ENCODE results near the gene ACACA. TPM values are rescaled to one million over a fixed set of nuclear protein-coding genes. Genes with fewer than 3 reads are reported as not detected.

The ACACA gene
- total and polyA plus RNA-seq, 12 donors, result 5.6 to 28.0 (median 16.2) TPM

GRCh38 chr17:37240381-37240780, 166.3 kb downstream of the ACACA start:
- H3K4me3 ChIP-seq, result no peak overlapping the region
- no peak overlapping the region for H3K27ac ChIP-seq
- H3K9me3 ChIP-seq, result no peaks in the 10 kb centered on the region
- DNase-seq, result no peak
- intact Hi-C loops (cut with DNase I), result loop anchor here in 4 of 10 donors (5.0 to 10.0 kb wide), 2 partner anchors 613 to 616 kb away; no protein-coding TSS in a partner anchor
- TF ChIP-seq CTCF (IDR thresholded peaks at IDR 0.05), result no peak
- no peak for ATAC-seq
- no peaks in the 10 kb centered on the region for H3K27me3 ChIP-seq
- peaks cover 0 to 7% (median 0%) of the 10 kb centered on the region in 9 donors for H3K4me1 ChIP-seq
- H3K36me3 ChIP-seq, result peaks cover 0 to 99% (median 22%) of the 10 kb centered on the region in 9 donors
- WGBS, 2 donors, result 87 to 95% methylated on average over 5 of the region's 5 CpGs

- Histone ChIP-seq H3K4me3 (no peak overlapping the region), H3K27me3 (no peaks in the 10 kb centered on the region), H3K27ac (no peak overlapping the region), H3K36me3 (peaks cover 0 to 99% (median 20%) of the 10 kb centered on the region in 9 donors), H3K9me3 (no peaks in the 10 kb centered on the region), H3K4me1 (peaks cover 0 to 7% (median 0%) of the 10 kb centered on the region in 9 donors)
- peak in 8 of 9 donors; percentile 27 to 71 (median 64) for TF ChIP-seq CTCF (IDR thresholded peaks at IDR 0.05)
- intact Hi-C loops (cut with DNase I), result loop anchor here in 6 of 10 donors (5.0 to 10.0 kb wide), 3 partner anchors 605 to 615 kb away; no protein-coding TSS in a partner anchor
- WGBS, 2 donors, result 65 to 75% methylated on average over 3 of the region's 3 CpGs
- ATAC-seq (peak in 3 of 8 donors; percentile 11 to 71 (median 47)), DNase-seq (no peak)
These were observed 166.8 kb downstream of the ACACA start for GRCh38 chr17:37239690-37240334.

- H3K27me3 ChIP-seq, result no peaks in the 10 kb centered on the region
- no peak for DNase-seq
- H3K36me3 ChIP-seq, result peaks cover 0 to 94% (median 2%) of the 10 kb centered on the region in 9 donors
- H3K27ac ChIP-seq, result no peak overlapping the region
- no peaks in the 10 kb centered on the region for H3K9me3 ChIP-seq
- TF ChIP-seq CTCF (IDR thresholded peaks at IDR 0.05), result no peak
- WGBS, 2 donors, result 89 to 97% methylated on average over 1 of the region's 1 CpG
- H3K4me1 ChIP-seq, result no peaks in the 10 kb centered on the region
- intact Hi-C loops (cut with DNase I), result loop anchor here in 2 of 10 donors (10.0 kb wide), 2 partner anchors 599 to 609 kb away; no protein-coding TSS in a partner anchor
- no peak overlapping the region for H3K4me3 ChIP-seq
- ATAC-seq, result no peak
These were observed 172.5 kb downstream of the ACACA start for GRCh38 chr17:37234106-37234505.

GRCh38 chr17:37233036-37233435, 173.6 kb downstream of the ACACA start:
- 95 to 96% methylated on average over 11 of the region's 11 CpGs for WGBS, 2 donors
- no peak for TF ChIP-seq CTCF (IDR thresholded peaks at IDR 0.05)
- Histone ChIP-seq H3K4me1 (no peaks in the 10 kb centered on the region), H3K27ac (no peak overlapping the region), H3K4me3 (no peak overlapping the region), H3K36me3 (peaks cover 0 to 88% (median 2%) of the 10 kb centered on the region in 9 donors), H3K9me3 (no peaks in the 10 kb centered on the region), H3K27me3 (no peaks in the 10 kb centered on the region)
- ATAC-seq, result no peak
- no peak for DNase-seq
- intact Hi-C loops (cut with DNase I), result loop anchor here in 2 of 10 donors (10.0 kb wide), 2 partner anchors 598 to 608 kb away; no protein-coding TSS in a partner anchor

Data from heart right ventricle (tissue), 16 donors.